Transverse colon (tissue), 4 donors: Measurements from ENCODE around the gene LRRC3. TPM values are rescaled to one million over a fixed set of nuclear protein-coding genes. Genes with fewer than 3 reads are reported as not detected.

Source experiments
- DNase-seq: peaks from one replicate; pipeline ENCODE4 v3.0.0-alpha.2; 2019
- H3K27ac ChIP-seq, 4 donors: fragments of 200-600 bp; sonication (generic); 2 replicates each; pipeline ENCODE4 v1.5.1; 2016 to 2018; ENCODE audit warnings: inconsistent platforms in 4 of 4
- H3K27me3 ChIP-seq: fragments of 200-600 bp; sonication (generic); 2 replicates; pipeline ENCODE4 v1.5.1; 2017; ENCODE audit warnings: inconsistent platforms
- H3K36me3 ChIP-seq, 4 donors: fragments of 200-600 bp; sonication (generic); 2 replicates each; pipeline ENCODE4 v1.5.1; 2017 to 2019; ENCODE audit warnings: inconsistent platforms in 4 of 4
- H3K4me1 ChIP-seq, 4 donors: fragments of 200-600 bp; sonication (generic); 2 replicates each; pipeline ENCODE4 v1.5.1; 2017 to 2020; ENCODE audit warnings: inconsistent platforms in 4 of 4
- H3K4me3 ChIP-seq, 4 donors: fragments of 200-600 bp; sonication (generic); 1 replicate in 1 of 4; 2 replicates in 3 of 4; pipeline versions ENCODE4 v1.5.1 to v1.6.1; 2017 to 2019; ENCODE audit warnings: inconsistent platforms in 4 of 4
- H3K9me3 ChIP-seq, 2 donors: fragments of 200-600 bp; sonication (generic); 2 replicates each; pipeline ENCODE4 v1.5.1; 2017 to 2019; ENCODE audit warnings: inconsistent platforms in 2 of 2
- CTCF ChIP-seq, 5 experiments: fragments of 200-600 bp in 3 of 5; fragments of 450-650 bp in 2 of 5; sonication (generic) in 3 of 5; IDR thresholded peaks; 1 replicate in 2 of 5; 2 replicates in 3 of 5; pipeline ENCODE4 v1.5.1; 2016 to 2017; ENCODE audit warnings: antibody characterized with exemption in 5 of 5, inconsistent platforms in 3 of 5, mild to moderate bottlenecking in 2 of 5, moderate library complexity in 1 of 5
- EP300 ChIP-seq: sonication (generic); formaldehyde crosslinking; IDR thresholded peaks from one replicate; pipeline ENCODE4 v1.6.1; 2017; ENCODE audit warnings: antibody characterized with exemption, low read depth
- POLR2A ChIP-seq: fragments of 450-650 bp; IDR thresholded peaks from one replicate; pipeline ENCODE4 v1.6.1; 2016; ENCODE audit warnings: antibody characterized with exemption, mild to moderate bottlenecking, moderate library complexity
- POLR2AphosphoS5 ChIP-seq, 3 donors: sonication (generic); formaldehyde crosslinking; IDR thresholded peaks; one replicate each; pipeline ENCODE4 v1.6.1; 2016; ENCODE audit warnings: antibody characterized with exemption in 3 of 3
- WGBS, 2 donors: methylation state at CpG; one replicate each; pipeline ENCODE4 v1.1.5; 2018; ENCODE audit warnings: low coverage in 1 of 2; 5-methylcytosine and 5-hydroxymethylcytosine counted together
- in situ Hi-C, 4 donors: fragments of 200-750 bp; cut with MboI; loops; one replicate each; pipeline versions ENCODE4 v1.15.0 to v1.15.1; 2017; ENCODE audit warnings: low sequenced_read_pairs in 3 of 4, low pct_ligation_motif_present in 1 of 4, low pct_unique_long_range_greater_than_20kb in 1 of 4
- intact Hi-C: fragments of 100-400 bp; cut with DNase I; formaldehyde crosslinking; loops from one replicate; pipeline ENCODE4 v1.15.1; 2023; ENCODE audit warnings: low total_unique reads
- total RNA-seq, 4 donors: library from RNA; depleted of rRNA; stranded (reverse); fragments of >200 nt; gene quantifications; one replicate each; pipeline ENCODE4 v1.1.0, GENCODE V29; 2016

The LRRC3 gene
- total RNA-seq, 4 donors from 2014 or later, result 4.4 to 6.7 (median 5.1) TPM

- no peak overlapping the region for H3K4me3 ChIP-seq
- 92% methylated on average over 31 of the region's 36 CpGs; no CpG with 5 or more reads in 1 of the 2 donors for WGBS, 2 donors
- in situ Hi-C loops, result loop anchor here in 1 of 4 donors (25.0 kb wide), 1 partner anchor 205 kb away; the partner anchor contains the start of gene DNMT3L
- intact Hi-C loops, result no loop called here
- DNase-seq, result no peak
- no peak overlapping the region for H3K27ac ChIP-seq
- H3K36me3 ChIP-seq, result no peaks in the 10 kb centered on the region
- no peaks in the 10 kb centered on the region for H3K9me3 ChIP-seq
- no peaks in the 10 kb centered on the region for H3K27me3 ChIP-seq
- no peaks in the 10 kb centered on the region for H3K4me1 ChIP-seq
- TF ChIP-seq CTCF (IDR thresholded peaks at IDR 0.05) (no peak), POLR2A (no peak), EP300 (no peak), POLR2AphosphoS5 (IDR thresholded peaks at IDR 0.05) (no peak)
Observed at GRCh38 chr21:44466996-44467858, 11.9 kb downstream of the LRRC3 start.

- no peak for DNase-seq
- WGBS, 2 donors, result 87% methylated on average over 13 of the region's 15 CpGs; no CpG with 5 or more reads in 1 of the 2 donors
- intact Hi-C loops, result no loop called here
Observed at GRCh38 chr21:44467859-44468195, 12.5 kb downstream of the LRRC3 start.

GRCh38 chr21:44471341-44471740 is 16.0 kb downstream of the LRRC3 start:
- DNase-seq, result no peak
- Histone ChIP-seq H3K4me3 (no peak overlapping the region), H3K27me3 (no peaks in the 10 kb centered on the region), H3K9me3 (no peaks in the 10 kb centered on the region), H3K27ac (no peak overlapping the region), H3K4me1 (no peaks in the 10 kb centered on the region), H3K36me3 (no peaks in the 10 kb centered on the region)
- intact Hi-C loops (no loop called here), in situ Hi-C loops (loop anchor here in 1 of 4 donors (25.0 kb wide), 1 partner anchor 209 kb away; the partner anchor contains the start of gene DNMT3L)
- no peak for TF ChIP-seq EP300
- TF ChIP-seq POLR2A, result no peak
- TF ChIP-seq POLR2AphosphoS5 (IDR thresholded peaks at IDR 0.05), result no peak
- no peak for TF ChIP-seq CTCF (IDR thresholded peaks at IDR 0.05)

More at GRCh38 chr21:44467859-44468195, 12.5 kb downstream of the LRRC3 start:
- no peak overlapping the region for H3K4me3 ChIP-seq
- no peaks in the 10 kb centered on the region for H3K4me1 ChIP-seq
- TF ChIP-seq POLR2A, result no peak
- TF ChIP-seq CTCF (IDR thresholded peaks at IDR 0.05), result no peak
- no peak for TF ChIP-seq POLR2AphosphoS5 (IDR thresholded peaks at IDR 0.05)
- TF ChIP-seq EP300, result no peak
- no peak overlapping the region for H3K27ac ChIP-seq
- H3K9me3 ChIP-seq, result no peaks in the 10 kb centered on the region
- no peaks in the 10 kb centered on the region for H3K36me3 ChIP-seq
- no peaks in the 10 kb centered on the region for H3K27me3 ChIP-seq
- in situ Hi-C loops, result loop anchor here in 1 of 4 donors (25.0 kb wide), 1 partner anchor 206 kb away; the partner anchor contains the start of gene DNMT3L

GRCh38 chr21:44471996-44472395 is 16.7 kb downstream of the LRRC3 start:
- TF ChIP-seq EP300 (no peak), CTCF (IDR thresholded peaks at IDR 0.05) (no peak), POLR2A (no peak), POLR2AphosphoS5 (IDR thresholded peaks at IDR 0.05) (no peak)
- intact Hi-C loops, result no loop called here
- no peaks in the 10 kb centered on the region for H3K27me3 ChIP-seq
- in situ Hi-C loops, result loop anchor here in 1 of 4 donors (25.0 kb wide), 1 partner anchor 210 kb away; the partner anchor contains the start of gene DNMT3L
- no peak for DNase-seq
- H3K27ac ChIP-seq, result no peak overlapping the region
- no peaks in the 10 kb centered on the region for H3K36me3 ChIP-seq
- no peaks in the 10 kb centered on the region for H3K9me3 ChIP-seq
- WGBS, 2 donors, result 88 to 100% methylated on average over 1 to 6 of the region's 6 CpGs
- H3K4me3 ChIP-seq, result no peak overlapping the region
- H3K4me1 ChIP-seq, result no peaks in the 10 kb centered on the region
